HG03097 (cell line): ENCODE data around the gene GABBR1.

ENCODE experiments used
- ATAC-seq: cut with Tn5 transposase; IDR thresholded peaks from one replicate; pipeline ENCODE4 v1.9.1; 2021; ENCODE audit not compliant: unreplicated experiment, low FRiP score

The GABBR1 gene

GRCh38 chr6:29530671-29531310, 102.2 kb downstream of the GABBR1 start:
- no peak for ATAC-seq

- no peak for ATAC-seq
Observed at GRCh38 chr6:29529956-29530355, 103.0 kb downstream of the GABBR1 start.

GRCh38 chr6:29528988-29529560, 103.9 kb downstream of the GABBR1 start:
- ATAC-seq: no peak

DNA sequence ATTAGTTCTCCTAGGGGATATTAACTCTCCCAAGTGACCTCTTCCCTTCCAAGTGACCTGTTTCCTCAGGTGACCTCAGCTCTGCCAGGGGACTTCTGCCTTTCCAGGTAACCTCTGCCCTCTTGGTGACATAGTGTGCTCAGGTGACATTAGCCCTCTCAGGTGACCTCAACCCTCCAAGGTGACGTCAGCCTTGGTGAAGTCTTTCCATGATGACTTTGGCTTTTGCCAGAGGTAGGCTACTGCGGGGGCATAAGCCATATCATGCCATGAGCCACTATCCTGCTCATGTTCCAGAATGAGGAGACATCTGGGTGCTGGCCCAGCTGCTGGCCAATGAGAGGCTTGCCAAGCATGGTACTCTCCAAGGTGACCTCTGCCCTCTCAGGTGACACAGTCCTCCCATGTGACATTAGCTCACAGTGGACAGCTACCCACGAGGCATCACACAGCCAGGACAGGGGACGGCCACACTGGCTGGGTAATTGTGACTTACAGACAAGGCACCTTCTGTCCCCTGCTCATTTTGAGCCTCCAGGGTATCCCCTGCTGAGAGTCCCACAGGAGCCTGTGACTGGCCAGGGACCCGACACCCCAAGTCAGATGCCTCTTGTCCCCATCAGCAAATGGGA, 104.6 kb downstream of the GABBR1 start:
- no peak for ATAC-seq

DNA sequence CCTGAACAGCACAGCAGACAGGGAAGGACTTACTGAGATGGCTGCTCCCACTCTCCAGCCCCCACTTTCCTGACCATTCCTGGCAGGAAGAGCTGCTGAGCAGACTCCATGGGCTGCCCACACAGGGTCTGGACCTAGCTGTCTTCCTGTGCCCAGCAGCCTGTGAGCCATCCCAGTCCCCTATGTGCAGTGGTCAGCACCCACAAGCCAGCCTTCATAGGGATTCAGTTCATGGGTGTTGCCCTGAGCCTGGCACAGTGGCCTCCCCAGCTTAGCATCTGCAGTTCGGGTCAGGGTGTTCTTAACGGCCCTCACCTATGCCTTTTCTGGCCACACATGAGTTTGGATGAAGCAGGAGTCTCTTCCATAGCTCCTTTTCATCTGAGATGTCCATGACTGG, 105.4 kb downstream of the GABBR1 start:
- ATAC-seq: no peak

DNA sequence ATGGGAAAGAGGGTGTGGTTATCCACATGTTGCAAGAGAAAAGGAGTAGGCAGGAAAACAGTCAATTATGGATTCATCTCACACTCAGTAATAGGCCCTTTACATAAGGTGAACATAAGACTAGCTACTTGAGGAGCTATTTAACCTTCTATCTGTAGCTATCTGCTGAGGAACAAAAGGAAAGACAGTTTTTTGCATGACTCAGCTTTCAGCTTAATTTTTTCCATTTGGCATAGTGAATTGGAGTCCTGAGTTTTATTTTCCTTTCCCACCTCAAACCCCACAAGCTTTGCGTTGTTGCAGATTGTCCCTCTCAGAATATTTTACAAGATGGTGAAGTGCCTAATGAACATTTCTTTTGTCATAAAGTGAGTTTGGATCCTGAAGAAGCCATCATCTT, 105.9 kb downstream of the GABBR1 start:
- no peak for ATAC-seq

DNA sequence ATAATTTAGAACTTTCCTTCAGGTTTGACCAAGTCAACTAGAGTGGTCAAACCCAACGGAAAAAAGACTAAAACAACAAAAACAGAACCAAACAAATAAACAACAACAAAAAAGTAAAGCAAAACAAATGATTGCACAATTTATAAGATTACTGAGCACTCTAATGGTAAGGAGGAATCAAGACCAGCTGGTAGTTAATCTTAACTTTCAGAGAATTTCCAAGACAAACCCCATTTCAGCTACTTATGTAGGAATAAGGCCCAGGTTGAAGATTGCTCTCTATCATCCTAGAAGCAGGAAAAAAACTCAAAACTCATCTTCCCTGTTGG, 107.7 kb downstream of the GABBR1 start:
- ATAC-seq: no peak

GRCh38 chr6:29524444-29525310, 108.3 kb downstream of the GABBR1 start:
- ATAC-seq: no peak

DNA sequence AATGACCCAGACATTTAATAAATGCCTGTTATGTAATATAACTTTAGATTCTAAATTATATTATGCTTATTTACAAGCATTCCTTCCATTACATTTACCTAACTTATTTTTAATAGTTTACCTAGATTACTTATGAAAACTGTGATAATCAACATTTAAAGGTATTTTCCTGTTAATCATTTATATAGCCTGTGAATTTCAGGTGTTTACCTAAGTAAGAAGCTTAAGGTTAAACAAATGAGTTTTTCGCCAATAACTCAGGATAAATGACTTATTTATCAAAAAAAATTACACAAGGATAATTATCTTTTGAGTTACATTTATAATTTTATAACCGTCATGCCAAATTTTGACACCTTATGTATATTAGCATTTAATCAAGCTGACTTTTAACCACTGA, 108.9 kb downstream of the GABBR1 start:
- no peak for ATAC-seq

GRCh38 chr6:29522227-29522626, 110.8 kb downstream of the GABBR1 start:
- ATAC-seq: no peak

DNA sequence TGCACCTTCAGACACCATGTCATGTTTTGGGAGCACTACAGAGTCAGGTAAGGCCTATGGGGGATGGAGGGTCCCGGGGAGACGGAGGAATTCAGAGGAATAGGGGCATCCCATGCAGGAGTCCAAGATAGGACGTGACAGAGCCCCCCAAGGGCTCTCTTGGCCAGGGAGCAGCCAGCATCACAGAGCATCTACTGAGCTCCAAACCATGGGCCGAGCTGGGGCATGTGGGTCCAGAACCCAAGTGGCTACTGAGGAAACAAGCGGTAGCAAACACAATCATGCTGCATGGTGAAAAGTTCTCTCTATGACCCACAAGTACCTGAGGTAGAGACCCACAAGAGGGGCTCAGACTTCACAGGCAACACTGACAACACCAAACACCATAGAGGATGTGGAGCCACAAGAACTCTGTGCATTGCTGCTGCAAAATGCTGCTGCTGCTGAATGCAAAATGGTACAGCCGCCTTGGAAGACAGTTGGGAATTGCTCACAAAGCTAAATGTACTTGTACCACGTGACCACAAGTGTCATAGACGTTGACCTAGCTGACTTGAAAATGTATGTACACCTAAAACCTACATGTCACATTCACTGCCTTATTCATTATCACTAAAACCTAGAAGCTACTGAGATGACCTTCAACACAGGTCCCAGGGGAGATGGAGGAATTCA, 111.8 kb downstream of the GABBR1 start:
- ATAC-seq: no peak

DNA sequence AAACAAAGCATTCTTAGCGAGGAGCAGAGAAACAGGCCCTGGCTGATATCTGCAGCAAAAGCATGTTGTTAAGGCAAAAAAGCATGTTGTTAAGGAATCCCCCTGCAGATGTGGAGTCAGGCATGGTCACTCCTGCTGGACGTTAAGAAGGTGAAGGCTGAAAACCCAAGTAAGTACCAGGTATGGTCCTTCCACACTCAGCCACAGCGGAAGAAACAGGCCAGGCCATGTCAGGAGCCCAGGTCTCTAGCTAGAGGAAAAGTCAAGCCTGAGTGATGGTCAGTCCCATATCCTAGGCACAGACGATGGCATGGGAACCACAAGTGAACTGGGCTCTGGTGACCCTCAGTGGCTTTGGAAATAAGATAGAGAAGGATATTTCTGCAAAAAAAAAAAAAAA, 112.8 kb downstream of the GABBR1 start:
- no peak for ATAC-seq

DNA sequence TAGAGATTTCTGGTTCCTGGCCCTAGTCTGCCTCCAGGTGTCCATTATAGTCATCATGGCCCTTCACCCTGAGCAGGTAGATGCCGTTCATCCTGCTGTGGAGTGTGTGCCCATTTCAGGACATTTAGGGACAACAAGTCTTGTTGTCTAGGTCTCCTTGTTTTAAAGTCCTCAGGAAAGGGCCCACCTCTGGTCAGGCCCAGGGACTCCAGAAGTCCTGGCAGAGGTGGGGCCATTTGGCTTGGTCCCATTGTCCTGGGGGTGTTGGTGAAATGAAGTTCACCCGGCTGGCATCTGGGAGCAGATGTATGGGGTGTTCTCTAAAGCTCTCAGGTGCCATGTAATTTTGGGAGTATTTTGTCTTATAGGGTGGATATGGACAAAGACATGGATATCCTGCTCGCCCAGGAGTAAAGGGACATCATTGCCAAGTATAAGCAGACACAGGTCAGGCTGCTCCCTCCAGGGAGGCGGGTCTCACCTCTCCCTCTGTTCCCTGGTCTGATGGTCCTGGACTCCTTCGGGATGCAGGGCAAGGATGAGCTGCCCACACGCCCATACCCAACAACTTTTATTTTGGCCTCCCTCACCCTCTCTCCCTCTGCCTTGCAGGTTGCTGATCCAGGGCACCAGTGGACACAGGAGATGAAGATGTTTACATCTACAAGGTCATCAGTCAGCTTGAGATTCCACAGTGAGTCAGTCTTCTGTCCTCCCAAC, 113.5 kb downstream of the GABBR1 start:
- no peak for ATAC-seq

DNA sequence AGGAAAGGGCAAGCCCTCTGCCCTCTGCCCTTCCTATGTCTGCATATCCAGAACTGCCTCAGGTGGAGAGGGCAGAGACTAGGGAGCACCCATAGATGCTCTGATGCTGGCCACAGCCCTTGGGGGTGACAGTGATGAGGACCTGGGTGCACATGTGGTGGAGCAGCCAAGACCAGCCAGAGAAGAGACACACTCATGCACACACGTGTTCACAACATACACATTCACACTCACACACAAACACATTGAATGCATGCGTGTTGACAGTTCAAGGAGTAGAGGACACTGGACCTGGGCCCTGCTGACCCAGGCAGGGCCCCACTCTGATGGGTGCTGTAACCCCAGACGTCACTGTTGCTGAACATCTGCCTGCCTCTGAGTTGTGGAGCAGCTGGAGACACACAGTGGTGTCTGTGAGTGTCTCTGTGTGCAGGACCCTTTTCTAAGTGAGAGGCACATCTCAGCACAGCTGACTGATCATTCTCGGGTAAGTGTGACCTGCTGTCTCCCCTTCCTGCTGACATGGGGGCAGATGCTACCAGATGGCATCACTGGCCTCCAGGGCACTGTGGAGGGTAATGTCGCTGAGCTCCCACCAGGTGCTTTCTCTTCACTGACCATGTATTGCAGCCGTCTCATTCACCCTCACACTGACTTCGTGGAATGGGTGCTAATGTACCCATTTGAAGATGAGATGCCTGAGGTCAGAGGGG, 115.1 kb downstream of the GABBR1 start:
- no peak for ATAC-seq

GRCh38 chr6:29517245-29517644, 115.7 kb downstream of the GABBR1 start:
- ATAC-seq: no peak

GRCh38 chr6:29516108-29516507, 116.9 kb downstream of the GABBR1 start:
- ATAC-seq: no peak

DNA sequence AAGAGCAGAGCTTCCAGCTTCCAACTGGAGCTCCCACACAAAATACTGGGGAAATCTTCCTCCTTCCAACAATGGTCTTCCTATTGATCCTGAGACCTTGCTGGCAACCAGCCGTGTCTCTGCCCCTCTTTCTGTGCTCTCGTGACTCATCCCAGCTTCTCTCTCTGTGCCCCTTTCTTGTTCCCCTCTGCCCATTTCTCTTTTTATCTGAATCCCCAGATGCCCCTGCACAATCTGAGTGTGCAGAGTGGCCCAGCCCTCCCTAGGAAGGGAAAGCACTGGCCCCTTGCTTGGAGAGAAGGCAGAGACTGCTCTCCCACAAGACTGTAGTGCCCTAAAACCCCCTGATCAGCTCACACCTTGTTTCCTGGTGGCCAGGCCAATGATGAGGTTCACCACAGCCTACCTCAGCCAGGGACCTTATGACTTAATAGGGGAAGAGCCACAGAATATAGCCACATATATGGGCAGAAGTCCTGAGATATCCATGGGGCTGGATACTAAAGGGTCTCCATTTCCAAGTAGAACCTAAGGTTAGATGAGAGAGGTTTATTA, 122.2 kb downstream of the GABBR1 start:
- no peak for ATAC-seq

- no peak for ATAC-seq
Observed at GRCh38 chr6:29510202-29510601, 122.8 kb downstream of the GABBR1 start.
